Stimulated activated CD8-positive, alpha-beta memory T cell treated with anti-CD3 and anti-CD28 coated beads, Interleukin-15, amount 100 ng/mL, for 1 hour (primary cell): ENCODE measurements around the gene H3-3A.
A peak's percentile ranks its signal among the peaks of the same experiment; 100 is the strongest.
"Not testable (repeated sequence)": the region's sequence is repeated elsewhere in the genome, so short reads cannot be mapped to it uniquely, and the experiment has no call there.

Experiments
- DNase-seq: peaks from one replicate; pipeline ENCODE4 v3.0.0-alpha.2; 2020; ENCODE audit warnings: low read depth

The H3-3A gene

DNA sequence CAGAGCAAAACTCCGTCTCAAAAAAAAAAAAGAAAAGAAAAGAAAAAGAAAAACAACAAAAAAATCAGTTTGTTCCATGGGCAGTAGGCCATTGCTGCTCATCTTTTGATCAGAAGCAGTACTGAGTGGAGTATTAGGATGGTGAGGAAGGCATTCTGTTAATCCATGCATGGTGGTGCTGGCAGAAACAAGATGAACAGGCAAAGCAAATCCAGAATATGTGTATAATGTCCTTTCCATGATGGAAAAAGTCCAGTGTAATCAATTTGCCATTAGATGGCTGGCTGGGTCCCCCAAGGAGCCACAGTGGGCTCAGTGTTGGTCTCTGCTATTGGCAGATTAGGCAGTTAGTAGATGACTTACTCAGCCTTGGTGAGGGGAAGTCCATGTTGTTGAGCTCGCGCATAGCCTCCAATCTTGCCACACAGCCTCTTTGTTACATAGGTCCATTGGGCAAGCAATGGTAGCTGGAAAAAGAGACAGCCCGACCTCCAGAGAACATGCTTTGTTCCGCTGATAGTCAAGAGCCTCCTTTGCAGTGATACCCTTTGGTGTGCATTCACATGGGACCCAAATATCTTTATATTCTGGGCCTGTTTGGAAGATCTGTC lies 23.3 kb downstream of the H3-3A start:
- DNase-seq: no peak

DNA sequence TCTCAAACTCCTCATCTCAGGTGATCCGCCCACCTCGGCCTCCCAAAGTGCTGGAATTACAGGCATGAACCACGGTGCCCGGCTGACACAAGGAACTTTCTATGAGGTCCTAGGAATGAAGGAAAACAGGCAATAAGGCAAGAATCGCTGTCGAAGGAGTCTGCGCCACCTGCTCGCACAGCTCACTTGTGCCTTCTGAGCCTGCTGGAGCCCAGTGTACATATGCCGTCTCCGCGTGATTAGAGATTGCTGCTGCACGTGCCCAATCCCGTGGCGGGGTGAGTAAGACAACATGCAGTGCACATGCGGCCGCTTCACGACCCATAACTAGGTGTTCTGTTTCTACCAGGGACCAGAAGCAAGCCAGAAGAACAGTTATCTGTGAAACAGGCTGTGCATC lies 24.3 kb downstream of the H3-3A start:
- DNase-seq: no peak

DNA sequence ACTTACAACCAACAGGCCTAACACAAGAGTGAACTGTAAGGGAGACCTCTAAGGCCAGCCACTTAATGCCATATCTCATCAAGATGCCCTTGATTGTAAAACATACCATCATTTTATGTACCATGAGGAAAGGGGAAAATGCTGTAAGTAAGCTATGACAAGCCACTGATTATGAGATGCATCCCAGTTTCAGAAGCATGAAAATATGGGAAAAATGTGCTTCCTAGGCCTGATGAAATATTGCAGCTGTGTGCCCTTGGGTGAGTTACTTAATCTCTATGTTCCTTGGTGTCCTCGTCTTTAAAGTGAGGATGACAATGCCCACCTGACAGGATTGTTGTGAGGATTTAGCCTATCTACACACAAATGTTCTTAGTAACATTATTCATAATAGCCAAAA lies 28.9 kb downstream of the H3-3A start:
- no peak for DNase-seq

DNA sequence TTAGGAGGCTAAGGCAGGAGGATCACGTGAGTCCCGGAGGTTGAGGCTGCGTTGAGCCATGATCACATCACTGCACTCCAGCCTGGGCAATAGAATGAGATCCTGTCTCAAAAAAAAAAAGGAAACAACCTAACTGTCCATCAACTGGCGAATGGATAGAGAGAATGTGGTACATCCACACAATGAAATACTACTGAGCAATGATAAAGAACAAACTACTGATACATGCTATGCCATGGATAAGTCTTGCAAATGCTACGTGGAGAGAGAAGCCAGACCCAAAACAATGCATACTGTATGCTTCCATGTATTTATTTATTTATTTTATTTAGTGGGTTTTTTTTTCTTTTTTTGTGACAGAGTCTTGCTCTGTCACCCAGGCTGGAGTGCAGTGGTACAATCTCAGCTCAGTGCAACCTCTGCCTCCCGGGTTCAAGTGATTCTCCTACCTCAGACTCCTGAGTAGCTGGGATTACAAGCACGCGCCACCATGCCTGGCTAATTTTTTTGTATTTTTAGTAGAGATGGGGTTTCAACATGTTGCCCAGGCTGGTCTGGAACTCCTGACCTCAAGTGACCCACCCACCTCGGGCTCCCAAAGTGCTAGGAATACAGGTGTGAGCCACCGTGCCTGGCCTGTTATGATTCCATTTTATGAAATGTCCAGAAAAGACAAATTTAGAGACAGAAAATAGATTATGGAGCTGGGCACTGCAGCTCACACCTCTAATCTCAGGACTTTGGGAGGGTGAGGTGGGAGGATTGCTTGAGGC lies 29.7 kb downstream of the H3-3A start:
- not testable (repeated sequence) for DNase-seq

DNA sequence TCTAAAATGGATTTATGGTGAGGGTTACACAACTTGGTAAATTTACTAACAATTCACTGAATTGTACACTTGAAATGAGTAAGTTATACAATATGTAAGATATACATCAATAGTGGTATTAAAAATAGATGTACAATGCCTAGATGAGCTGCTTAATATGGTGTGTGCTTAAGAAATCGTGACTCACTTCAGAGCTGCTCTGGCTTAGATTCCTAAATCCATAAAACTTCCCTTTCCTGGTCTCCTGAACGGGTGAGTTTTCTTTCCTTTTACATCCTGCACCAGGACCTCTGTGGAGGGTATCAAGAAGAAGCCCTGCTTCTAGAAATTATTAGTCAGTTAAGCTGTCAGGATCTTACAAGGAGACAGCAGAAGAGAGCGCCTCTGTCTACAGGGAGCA lies 30.4 kb downstream of the H3-3A start:
- DNase-seq: no peak

DNA sequence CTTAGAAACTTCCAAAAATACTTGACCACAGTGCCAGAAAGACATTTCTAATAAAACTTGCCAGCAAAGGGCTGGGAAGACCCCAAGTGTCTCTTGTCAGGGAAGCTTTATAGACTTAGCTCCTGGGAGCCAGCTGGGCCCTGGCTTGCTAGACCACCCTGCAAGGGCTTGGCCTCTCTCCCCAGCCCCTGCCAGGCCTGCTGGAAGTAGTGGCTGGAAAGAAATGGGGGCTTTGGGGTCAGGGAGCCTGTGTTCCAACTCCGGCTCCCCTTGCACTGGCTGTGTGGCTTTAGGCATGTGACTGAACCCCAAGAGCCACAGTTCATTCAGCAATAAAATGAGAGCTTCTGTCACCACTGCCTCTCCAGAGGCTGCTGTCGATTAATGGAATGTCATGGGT lies 31.1 kb downstream of the H3-3A start:
- DNase-seq: no peak

DNA sequence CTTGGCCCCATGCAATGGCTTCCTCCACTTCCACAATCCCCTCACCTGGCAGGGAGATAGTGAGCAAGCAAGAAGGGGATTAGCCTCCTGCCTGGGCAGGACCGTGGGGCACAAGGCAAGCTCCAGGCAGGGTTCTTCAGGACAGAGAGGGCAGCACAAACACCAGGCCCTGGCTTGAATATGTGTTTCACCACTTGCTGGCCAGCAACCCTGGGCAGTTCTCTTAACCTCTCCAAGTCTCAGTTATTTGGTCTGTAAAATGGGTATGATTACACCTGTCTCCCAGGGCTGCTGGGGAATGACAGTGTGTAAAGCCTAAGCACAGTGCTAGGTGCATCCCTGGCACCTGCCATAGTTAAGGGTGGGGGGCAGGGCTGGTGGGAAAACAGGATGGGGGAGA lies 31.9 kb downstream of the H3-3A start:
- DNase-seq: no peak

DNA sequence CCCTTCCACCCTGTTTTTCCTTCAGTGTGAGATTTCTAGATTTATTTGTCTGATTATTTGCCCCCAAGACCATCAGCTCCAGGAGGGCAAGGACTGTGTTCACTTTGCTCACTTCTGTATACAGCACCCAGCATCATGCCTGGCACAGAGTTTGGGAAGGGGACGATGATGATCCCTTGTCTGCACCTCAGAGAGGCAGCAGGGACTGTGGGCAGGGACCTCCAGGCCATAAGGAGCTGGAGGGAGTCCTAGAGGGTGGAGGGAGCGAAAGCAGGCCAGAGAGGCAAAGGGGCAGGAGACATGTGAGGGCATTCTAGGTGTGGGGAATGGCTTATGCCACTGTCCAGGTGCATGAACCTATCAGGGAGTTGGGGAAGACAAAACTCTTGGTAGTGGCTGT lies 32.8 kb downstream of the H3-3A start:
- DNase-seq: no peak

DNA sequence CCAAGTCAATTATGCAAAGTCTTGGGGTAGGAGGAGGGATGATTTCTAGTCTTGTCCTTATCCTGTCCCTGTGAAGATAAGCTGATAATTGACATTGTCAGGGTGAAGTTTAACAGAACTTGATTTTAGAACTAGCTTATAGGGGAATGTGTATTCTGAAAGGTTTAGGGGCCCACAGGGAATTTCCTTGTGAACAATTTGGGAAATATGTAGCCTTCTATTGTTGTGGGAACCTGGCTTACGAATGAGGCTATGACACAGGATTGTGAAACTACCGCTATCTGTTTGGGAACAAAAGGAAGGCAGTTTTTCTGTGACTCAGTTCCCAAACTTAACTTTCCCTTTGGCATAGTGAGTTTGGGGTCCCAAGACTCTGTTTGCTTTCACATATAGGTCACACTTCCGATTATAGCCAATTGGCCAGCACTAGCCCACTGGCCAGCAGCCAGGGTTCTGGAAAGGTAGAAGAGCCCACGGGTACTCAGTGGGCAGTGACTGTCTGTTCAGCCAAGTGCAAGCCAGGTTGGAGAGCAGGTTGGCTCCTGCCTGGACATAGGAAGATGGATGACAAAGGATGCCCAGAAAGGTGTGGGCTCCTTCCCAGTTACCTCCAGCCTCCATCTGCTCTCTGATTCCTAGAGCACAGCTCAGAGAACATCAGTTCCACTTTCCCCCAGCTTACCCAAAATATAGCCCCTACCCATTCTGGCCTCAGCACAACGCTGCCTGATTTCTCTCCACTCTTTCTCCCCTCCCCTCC lies 35.5 kb downstream of the H3-3A start:
- DNase-seq: no peak

DNA sequence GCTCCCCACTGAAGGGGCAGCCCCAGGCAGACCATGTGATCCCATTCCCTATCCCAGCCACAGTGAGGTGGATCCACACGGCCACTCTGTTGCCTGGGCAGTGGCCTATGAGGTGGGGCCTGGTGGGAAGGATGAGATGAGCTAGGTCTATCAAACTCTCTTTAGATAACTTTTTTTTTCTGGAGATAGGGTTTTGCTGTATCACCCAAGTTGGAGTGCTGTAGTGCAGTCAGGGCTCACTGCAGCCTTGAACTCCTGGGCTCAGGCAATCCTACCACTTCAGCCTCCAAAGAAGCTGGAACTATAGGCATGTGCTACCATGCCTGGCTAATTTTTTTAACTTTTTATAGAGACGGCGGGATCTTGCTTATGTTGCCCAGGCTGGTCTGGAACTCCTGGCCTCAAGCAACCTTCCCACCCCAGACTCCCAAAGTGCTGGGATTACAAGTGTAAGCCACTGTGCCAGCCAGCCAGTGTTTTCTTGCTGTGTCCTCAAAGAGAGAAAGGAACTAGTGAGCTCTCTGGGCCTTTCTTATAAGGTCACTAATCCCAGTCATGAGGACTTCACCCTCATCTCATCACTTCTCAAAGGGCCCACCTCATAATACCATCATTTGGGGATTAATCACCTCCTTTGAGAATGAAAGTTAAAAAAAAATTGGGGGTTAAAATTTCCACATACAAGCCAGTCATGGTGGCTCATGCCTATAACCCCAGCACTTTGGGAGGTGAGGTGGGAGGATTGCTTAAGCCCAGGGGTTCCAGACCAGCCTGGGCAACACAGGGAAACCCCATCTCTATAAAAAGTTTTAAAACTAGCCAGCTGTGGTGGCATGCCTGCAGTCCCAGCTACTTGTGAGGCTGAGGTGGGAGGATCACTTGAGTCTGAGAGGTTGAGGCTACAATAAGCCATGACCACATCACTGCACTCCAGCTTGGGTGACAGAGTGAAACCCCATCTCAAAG lies 36.6 kb downstream of the H3-3A start:
- no peak for DNase-seq

DNA sequence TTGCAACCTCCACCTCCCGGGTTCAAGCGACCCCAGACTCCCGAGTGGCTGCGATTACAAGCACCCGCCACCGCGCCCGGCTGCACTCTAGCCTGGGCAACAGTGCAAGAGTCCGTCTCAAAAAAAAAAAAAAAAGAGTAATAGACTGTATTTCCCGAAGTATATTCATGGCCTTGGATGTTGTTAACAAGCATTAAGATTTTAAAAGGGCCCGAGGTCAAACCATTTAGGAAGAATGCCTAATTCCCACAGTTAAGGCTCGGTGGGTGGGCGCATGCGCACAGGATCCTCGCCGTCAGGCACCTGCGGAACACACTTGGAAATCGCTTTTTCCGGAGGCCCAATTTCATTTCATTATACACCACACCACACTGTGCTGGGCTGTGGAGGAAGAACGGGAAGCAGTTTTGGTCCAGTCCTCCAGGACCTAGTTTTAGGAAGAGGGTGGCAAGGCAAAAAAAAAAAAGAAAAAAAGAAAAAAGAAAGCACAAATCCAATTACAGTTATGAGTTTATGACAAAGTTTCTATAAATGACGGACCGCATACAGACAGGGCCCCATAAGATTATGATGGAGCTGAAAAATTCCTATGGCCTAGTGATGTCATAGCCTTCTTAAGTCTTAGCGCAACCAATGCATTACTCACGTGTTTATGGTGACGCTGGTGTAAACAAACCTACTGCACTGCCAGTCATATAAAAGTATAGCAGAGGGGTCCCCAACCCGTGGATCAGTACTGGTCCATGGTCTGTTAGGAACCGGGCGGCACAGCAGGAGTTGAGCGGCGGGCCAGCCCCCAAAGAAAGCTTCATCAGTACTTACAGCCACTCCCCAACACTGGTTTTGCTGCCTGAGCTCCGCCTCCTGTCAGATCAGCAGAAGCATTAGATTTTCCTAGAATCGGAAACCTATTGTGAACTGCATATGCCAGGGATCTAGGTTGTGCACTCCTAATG lies 38.2 kb downstream of the H3-3A start:
- DNase-seq: no peak

DNA sequence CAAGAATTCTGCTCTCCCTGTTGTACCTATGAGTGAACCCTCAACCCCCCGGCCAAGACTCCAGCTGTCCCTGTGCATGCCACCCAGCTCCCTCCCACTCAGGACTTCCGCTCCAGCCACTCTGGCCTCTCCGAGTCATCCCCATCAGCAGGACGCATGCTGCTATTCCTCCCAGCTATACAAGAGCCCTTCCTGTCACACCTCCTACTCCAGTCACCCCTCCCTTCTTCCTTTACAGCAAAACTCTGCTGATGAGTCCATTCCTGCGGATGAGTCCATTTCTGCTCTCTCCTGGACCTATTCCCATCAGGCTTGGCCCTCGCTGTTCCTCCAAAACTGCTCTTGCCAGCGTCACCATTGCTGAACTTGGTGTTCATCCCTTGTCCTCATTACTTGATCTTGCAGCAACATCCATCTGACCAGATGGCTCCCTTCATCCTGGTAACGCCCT lies 42.2 kb downstream of the H3-3A start:
- DNase-seq: no peak

DNA sequence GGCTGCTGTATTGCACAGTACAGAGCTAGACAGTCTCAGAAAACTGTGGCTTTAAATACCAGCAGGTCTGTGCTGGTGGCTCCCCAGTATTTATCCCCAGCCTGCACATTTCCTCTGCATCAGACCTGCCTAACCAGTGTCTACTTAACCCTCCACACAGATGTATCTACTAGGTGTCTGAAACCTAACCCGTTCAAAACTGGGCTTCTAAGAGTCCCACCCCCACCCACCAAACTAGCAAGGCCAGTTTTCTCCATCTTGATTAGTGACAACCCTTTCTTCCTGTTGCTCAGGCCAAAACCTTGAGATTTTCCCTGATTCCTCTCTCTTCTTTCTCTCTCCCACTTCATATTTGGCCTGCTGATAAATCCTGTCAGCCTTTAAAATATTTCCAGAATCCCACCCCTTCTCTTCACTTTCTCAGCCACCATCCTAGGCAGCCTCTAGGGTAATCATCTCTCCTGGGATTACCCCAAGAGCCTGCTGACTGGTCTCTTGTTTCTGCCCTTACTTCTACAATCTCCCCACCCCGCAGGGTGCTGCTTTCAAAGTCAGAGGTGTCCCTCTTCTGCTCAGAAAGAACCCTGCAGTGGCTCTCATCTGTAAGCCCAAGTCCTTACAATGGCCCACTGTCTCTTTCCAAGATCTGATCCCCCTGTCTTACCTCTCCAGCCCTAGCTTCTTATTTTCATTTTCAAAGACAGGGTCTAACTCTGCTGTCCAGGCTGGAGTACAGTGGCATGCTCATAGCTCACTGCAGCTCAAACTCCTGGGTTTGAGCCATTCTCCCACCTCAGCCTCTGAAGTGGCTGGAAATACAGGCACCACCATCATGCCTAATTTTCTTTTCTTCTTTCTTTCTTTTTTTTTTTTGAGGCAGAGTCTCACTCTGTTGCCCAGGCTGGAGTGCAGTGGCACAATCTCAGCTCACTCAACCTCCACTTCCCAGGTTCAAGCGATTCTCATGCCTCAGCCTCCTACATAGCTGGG lies 45.2 kb downstream of the H3-3A start:
- DNase-seq: no peak

DNA sequence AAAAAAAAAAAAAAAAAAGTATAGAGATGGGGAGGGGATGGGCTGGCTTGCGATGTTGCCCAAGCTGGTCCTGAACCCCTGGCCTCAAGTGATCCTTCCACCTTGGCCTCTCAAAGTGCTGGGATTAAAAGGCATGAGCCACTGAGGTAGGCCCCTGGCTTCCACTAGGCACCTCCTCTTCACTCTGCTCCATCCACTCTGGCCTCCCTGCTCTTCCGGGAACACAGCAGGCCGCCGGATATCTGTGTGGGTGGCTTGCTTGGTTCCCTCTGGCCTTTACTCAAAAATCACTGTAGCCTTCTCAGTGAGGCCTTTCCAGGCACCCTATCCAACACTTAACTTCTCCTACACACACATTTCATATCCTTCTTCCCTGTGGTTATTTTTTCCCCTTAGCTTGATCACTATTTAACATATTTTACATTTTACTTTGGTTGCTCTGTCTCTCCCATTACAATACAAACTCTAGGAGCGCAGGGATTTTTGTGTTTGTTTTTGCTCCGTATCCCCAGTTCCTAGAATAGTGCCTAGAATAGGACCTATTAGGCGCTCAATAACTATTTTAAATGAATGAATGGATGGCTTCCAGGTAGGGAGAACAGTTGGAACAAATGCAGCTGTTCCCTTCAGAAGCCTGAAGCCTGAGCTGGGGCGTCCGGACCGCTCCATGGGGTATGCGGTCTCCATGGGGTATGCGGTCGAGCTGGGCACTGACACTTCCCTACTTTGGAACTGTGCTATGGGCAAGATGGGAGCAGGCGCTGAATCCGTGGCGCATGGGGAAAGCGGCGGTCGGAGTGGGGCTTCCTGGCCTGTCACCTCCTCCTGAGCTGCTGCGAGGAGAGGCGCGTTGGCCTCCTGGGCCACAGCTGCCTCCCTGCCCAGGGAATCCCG lies 46.7 kb downstream of the H3-3A start:
- DNase-seq: no peak

DNA sequence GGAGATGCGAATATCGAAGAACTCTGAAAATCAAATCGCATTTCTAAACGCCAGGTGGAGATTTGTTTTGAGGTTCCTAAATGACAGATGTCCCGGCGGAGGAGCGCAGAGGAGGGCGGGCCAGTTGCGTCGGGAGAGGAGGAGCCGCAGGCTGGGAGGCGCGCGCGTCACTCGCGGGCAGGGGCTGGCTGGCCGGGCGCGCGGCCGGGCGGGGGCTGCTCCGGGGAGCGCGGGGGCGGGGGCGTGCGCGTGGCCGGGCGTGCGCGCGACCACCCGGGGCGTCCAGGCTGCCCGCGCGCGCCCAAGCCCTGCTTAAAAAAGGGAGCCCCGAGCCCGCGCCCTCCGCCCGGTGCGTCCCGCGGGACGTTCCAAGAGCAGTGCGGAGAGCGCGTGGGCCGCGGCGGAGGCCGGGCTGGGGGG lies 47.3 kb downstream of the H3-3A start:
- peak; percentile 49 for DNase-seq

DNA sequence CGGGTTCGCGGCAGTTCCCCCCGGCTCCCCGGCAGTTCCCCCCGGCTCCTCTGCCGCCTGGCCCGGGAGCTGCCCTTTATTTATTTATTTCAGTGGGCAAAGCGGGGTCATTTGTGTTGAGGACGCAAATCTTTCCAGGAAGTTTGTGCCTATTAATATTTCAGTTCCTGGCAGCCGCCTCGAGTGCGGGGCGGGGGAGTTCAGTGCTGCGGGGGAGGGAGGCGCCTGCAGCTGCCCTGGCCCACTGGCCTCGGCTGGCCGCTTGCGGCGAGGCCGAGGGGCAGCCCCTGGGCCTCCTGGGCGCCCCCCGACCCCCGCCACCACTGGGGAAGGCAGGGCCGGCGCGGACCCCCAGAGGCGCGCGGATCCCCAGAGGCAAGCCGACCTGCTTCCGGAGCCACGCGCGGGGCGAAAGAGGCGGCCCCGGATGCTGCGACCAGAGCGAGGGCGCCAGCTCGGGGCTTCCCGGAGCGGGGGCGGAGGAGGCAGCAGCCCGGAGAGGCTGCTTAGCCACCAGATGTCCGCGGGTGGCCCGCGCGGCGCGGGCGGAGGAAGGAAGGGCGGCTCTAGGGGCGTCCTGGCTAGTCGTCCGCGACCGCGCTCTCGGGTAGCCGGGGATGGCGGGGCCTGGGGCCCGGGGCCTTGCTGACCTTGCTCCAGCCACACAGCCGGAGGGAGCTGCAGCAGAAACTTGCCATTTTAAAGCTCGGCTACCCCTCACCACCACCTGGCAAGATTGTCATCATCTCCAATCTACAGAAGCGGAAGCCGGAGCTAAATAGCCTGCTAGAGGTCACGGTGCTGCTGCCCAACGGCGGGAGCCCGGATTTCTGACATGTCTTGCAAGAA lies 48.0 kb downstream of the H3-3A start:
- DNase-seq: peak; percentile 27

DNA sequence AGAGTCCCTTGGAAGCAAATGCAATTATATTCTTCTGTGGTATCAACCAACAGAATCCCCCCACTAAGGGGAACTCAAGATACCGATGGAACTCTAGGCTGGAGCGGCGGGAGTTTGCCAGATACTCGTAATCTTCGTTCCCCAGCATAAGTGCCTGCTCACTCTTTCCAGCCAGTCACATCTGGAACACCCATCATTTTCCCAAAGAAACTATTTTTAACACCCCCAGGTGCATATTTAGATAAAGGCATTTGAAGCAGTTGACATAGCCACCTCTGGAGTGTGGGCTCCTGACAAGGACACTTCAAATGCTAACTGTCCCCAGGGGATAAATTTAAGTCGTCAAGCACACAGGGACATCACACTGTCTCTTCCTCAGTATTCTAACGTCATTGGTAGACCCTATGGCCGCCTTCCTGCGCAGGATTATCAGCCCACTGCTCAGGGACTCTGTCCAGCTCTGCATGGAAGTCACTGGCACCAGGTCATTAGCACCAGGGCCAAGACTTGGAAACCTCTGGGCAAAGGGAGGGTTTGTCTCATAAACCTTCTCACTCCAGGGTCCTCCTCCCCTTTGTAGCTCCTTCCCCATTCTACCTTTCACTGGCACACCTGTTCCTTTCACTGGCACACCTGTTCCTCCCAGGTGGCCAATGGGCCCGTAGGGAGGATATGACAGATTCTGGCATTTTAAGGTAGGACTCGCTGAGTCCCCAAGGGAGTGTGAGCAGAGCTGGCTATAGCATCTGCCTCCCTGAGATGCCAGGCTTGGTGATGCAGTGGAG lies 48.8 kb downstream of the H3-3A start:
- no peak for DNase-seq
